Renal cortex interstitium (tissue), 15 donors: ENCODE measurements around the gene PDCD1LG2. TPM values are rescaled to one million over a fixed set of nuclear protein-coding genes. Genes with fewer than 3 reads are reported as not detected.
"Not testable (repeated sequence)": the region's sequence is repeated elsewhere in the genome, so short reads cannot be mapped to it uniquely, and the experiment has no call there.

Source experiments
- DNase-seq, 11 donors: peaks; one replicate each; pipeline ENCODE4 v3.0.0-alpha.2; 2013; ENCODE audit warnings: low read depth in 9 of 11, low spot score in 4 of 11; ENCODE audit errors: extremely low read depth in 1 of 11
- long read RNA-seq, 16 experiments: transcript quantifications; one replicate each; lab custom pipeline, GENCODE V29; 2026
- polyA plus RNA-seq, 3 donors: library from polyadenylated mRNA; unstranded; fragments of 120-200 nt; gene quantifications; one replicate each; pipeline ENCODE4 v1.2.1, GENCODE V29; 2013; ENCODE audit not compliant: insufficient read length in 3 of 3

The PDCD1LG2 gene
- polyA plus RNA-seq: under 1 TPM in 2 of 3 donors, not detected in 1; 0.10 to 0.12 TPM
- long read RNA-seq, donor 1: 0 reads
- long read RNA-seq, donor 2: 0 reads
- long read RNA-seq, donor 3: 0 reads
- long read RNA-seq, donor 4: 0 reads
- long read RNA-seq, donor 5: 0 reads
- long read RNA-seq, donor 6: 0 reads
- long read RNA-seq, donor 7: 0 reads
- long read RNA-seq, donor 8: 0 reads
- long read RNA-seq, donor 9: 0 reads
- long read RNA-seq, donor 10: 0 reads
- long read RNA-seq, donor 11: 0 reads
- long read RNA-seq, donor 12: 0 reads
- long read RNA-seq, donor 13: 0 reads
- long read RNA-seq, donor 14: 0 reads
- long read RNA-seq, donor 15: 0 reads
- long read RNA-seq, donor 16: 0 reads

DNA sequence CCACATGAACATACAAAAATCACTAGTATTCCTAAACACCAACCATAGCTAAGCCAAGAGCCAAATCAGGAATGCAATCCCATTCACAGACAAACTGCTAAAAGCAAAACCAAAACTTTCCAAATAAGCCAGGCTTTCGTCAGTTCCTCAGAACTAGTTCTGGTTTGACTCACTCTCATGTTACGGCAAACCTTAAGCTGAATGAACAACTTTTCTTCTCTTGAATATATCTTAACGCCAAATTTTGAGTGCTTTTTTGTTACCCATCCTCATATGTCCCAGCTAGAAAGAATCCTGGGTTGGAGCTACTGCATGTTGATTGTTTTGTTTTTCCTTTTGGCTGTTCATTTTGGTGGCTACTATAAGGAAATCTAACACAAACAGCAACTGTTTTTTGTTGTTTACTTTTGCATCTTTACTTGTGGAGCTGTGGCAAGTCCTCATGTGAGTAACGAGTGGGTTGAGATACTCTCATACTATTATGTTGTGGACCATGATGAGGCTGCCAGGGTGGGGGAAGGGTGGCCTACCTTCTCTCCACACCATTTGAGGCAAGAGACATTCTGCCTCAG is at the start of gene PDCD1LG2:
PDCD1LG2 (plus strand) TSS at position 172 of the 572 bp plus-strand sequence. CDS start 12,016 bp downstream, outside the sequence.
- no peak for DNase-seq

DNA sequence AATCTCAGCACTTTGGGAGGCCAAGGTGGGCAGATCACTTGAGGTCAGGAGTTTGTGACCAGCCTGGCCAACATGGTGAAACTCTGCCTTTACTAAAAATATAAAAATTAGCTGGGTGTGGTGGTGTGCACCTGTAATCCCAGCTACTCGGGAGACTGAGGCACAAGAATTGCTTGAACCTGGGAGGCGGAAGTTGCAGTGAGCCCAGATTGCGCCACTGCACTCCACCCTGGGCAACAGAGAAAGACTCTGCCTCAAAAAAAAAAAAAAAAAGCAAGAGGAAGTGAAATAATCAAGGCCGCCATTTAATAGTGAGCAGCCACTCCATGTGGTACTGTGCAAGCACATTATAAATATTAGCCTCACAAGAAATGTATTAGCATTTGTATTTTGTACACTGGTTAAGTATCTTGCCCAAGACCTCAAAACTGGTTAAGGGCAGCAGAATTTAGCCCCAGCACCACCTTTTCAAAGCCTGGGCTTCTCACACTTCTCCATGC is 45.5 kb upstream of the PDCD1LG2 start:
- not testable (repeated sequence) for DNase-seq

- no peak for DNase-seq
Measured at GRCh38 chr9:5466005-5466404, 44.3 kb upstream of the PDCD1LG2 start.

- no peak for DNase-seq
Measured at GRCh38 chr9:5466766-5467165, 43.6 kb upstream of the PDCD1LG2 start.

GRCh38 chr9:5468850-5469249 is 41.5 kb upstream of the PDCD1LG2 start:
- DNase-seq: no peak

GRCh38 chr9:5470122-5470521 is 40.2 kb upstream of the PDCD1LG2 start:
- no peak for DNase-seq

- no peak for DNase-seq
Measured at GRCh38 chr9:5470816-5471215, 39.5 kb upstream of the PDCD1LG2 start.

GRCh38 chr9:5475611-5476010 is 34.7 kb upstream of the PDCD1LG2 start:
- DNase-seq: not testable (repeated sequence)

- no peak for DNase-seq
Measured at GRCh38 chr9:5478206-5478605, 32.1 kb upstream of the PDCD1LG2 start.

GRCh38 chr9:5479994-5480694 is 30.2 kb upstream of the PDCD1LG2 start:
- no peak for DNase-seq

GRCh38 chr9:5480919-5481318 is 29.4 kb upstream of the PDCD1LG2 start:
- DNase-seq: no peak

DNA sequence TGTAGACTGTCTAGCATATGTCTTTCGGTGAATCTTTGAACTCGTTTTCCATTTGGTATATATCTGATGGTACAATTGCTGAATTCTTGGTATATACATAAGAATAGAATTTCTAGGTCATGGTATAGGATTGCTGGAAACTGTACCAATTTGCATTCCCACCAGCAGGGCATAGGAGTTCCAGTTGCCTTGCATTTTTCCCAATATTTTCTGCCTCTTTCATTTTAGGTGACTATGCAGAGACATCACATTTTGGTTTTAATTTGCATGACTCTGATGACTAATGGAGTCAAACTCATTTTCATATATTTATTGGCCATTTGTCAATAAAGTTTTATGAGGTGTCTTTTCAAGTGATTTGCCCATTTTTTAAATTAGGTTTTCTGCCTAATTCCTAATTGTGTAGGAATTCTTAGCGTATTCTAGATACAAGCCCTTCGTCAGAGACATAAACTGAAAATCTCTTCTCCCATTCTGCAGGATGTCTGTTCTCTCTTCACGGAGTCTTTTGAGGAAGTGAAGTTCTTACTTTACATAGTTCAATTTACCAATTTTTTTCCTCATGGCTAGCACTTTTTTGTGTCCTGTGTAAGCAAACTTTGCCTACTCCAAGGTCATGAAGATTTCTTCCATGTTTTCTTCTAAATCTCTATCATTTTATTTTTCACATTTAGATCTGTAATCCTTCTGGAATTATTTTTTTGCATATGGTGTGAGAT is 28.9 kb upstream of the PDCD1LG2 start:
- no peak for DNase-seq

DNA sequence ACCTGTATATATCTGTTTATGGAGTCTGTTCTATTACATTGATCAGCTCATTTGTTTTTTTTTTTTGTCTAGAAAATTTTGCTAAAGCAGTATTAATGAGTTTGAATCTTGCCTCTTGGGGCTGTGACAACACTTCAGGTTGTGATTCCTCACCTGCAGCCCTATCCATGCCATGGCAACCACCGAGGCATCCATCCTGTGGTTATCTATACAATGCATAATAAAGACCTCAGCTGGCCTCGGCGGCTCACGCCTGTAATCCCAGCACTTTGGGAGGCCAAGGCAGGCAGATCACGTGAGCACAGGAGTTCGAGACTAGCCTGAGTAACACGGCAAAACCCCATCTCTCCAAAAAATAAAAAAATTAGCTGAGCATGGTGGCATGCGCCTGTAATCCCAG is 28.1 kb upstream of the PDCD1LG2 start:
- DNase-seq: no peak

DNA sequence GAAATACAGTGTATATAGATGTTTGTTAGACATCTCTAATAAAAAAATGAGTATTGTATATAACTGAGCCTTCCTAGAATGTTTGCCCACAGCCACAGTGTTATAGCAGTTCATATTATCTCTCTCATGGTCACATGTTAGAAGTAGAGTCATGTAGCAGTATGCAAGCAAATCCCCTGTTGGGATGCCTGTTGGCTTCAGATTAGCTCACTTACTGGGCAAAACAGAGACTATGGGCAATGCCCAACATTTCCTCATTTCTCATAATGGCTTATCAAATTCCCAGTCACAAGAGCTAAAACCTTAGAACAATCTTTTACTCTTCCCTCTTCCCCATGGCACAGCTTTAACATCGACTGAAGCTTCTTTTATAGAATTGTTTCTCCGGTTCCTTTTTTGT is 27.0 kb upstream of the PDCD1LG2 start:
- no peak for DNase-seq

DNA sequence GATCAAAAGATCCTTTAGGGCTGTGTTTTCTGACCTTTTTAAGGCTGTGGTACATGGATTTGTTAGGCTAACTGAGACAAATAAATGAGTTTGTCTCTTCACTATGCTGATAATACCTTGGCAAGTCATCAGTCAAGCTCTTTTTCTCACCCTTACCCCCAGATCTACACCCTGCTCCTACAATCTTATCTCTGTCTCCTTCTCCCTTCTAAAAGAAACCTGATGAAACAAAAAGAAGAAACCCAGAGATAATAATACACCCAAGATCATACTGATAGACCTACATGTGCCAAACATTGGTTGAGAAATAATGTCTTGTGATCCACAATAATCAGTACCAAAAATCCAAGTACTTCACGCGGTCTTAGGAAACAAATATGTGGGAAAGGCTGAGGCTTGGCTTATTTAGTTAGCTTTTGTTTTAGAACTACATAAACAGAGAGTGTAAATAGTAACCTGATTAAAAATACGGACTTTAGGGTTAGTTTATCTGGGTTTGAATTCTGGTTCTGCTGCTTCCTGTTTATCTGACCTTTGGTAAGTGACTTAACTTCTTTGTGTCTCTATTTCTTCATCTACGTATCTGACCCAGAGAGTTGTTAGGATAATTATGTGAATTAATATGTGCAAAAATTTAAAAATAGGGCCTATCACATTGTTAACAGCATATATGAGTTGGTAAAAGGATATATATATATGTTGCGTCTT is 24.8 kb upstream of the PDCD1LG2 start:
- DNase-seq: no peak

- no peak for DNase-seq
Measured at GRCh38 chr9:5486988-5487387, 23.3 kb upstream of the PDCD1LG2 start.

DNA sequence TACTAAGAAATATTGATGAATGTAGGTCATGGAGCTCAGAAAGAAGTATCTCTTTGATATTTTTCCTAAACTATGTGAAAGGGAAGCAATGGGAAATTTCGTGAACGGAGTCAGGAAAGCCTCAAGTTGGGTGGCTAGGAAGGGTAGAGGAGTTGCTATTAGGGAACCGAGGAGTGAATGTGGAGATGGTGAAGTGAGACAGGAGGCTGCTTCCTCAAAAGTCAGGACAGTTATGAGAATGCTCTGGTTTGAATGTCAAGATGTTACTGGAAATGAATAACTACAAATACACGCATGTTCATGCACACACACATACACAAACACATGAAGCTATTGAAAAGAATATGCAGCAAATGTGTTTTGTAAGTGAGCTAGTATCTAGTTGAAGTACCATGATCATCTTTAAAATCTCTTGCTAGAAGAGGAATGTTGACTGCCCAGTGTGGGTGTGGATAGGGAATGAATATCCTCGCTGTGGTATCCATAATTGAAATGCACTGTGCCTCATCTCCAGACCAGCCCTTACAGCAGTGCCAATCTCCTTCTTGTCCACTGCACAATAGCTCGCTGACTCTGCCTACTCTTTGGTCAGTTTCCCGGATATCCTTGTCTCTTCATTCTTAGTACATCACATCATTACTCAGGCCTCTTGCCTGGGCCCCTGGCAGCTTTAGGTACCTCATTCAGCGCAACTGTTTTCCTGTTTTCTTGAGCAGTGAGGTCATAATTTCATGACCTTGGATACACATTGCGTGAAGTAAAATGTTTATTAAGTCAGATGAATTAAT is 21.9 kb upstream of the PDCD1LG2 start:
- no peak for DNase-seq
